Gastroesophageal sphincter (tissue), 3 donors: ENCODE data around the gene FAM9C.

ENCODE experiments used
- CTCF ChIP-seq, 4 experiments: fragments of 200-600 bp in 2 of 4; fragments of 450-650 bp in 2 of 4; sonication (generic) in 1 of 4; IDR thresholded peaks; one replicate each; pipeline ENCODE4 v1.5.1; 2017 to 2019; ENCODE audit warnings: antibody characterized with exemption in 4 of 4, mild to moderate bottlenecking in 2 of 4, moderate library complexity in 2 of 4
- POLR2A ChIP-seq, 2 donors: fragments of 450-650 bp; IDR thresholded peaks; one replicate each; pipeline ENCODE4 v1.6.1; 2017; ENCODE audit warnings: antibody characterized with exemption in 2 of 2, mild to moderate bottlenecking in 2 of 2, moderate library complexity in 1 of 2
- POLR2AphosphoS5 ChIP-seq: sonication (generic); formaldehyde crosslinking; IDR thresholded peaks from one replicate; pipeline ENCODE4 v1.6.1; 2017; ENCODE audit warnings: antibody characterized with exemption

DNA sequence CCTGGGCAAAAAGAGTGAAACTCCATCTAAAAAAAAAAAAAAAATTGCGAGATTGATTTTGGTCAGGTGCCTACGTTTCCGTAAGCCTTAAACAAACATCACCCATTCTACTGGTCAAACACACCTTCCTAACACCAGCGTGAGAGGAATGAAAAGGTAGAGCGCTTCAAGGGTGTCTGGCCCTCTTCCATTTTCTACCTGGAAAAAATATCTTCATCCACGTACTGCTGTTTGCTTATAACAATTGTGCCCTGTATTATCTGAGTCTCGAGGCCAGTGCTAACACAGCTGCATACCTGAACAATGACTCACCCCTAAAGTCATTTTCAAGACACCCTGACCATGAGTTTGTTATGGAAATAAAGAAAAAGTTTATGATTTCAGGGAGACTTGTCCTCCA lies 55.6 kb downstream of the FAM9C start:
- TF ChIP-seq CTCF (IDR thresholded peaks at IDR 0.05) (no peak), POLR2A (IDR thresholded peaks at IDR 0.05) (no peak), POLR2AphosphoS5 (no peak)
